NCI-H2196 treated with DMSO at 0.1 percent for 48 hours (cell line): ENCODE results near the gene IER3.
A peak's percentile ranks its signal among the peaks of the same experiment; 100 is the strongest.

Experiments
- DNase-seq: peaks from one replicate; lab custom pipeline; 2025; ENCODE audit not compliant: unreplicated experiment; lab: John Stamatoyannopoulos, UW

IER3 gene

GRCh38 chr6:30749554-30750378 lies 5.4 kb upstream of the IER3 start:
- DNase-seq: no peak

GRCh38 chr6:30748851-30749540 lies 4.6 kb upstream of the IER3 start:
- no peak for DNase-seq

GRCh38 chr6:30747902-30748769 lies 3.8 kb upstream of the IER3 start:
- no peak for DNase-seq

- DNase-seq: no peak
These were observed 2.9 kb upstream of the IER3 start for GRCh38 chr6:30747300-30747687.

GRCh38 chr6:30743099-30744053 lies 971 bp downstream of the IER3 start:
- no peak for DNase-seq

GRCh38 chr6:30742316-30743098 lies 1.8 kb downstream of the IER3 start, which contains the start of gene FLOT1:
Gene FLOT1, minus strand, starts transcription at chr6:30742687. Its CDS starts 498 bp downstream, at chr6:30742189.
- peak; percentile 94 for DNase-seq

- DNase-seq: no peak
These were observed 2.5 kb downstream of the IER3 start for GRCh38 chr6:30741789-30742315.

- DNase-seq: no peak
These were observed 3.1 kb downstream of the IER3 start for GRCh38 chr6:30741063-30741779.

- DNase-seq: no peak
These were observed 3.8 kb downstream of the IER3 start for GRCh38 chr6:30740540-30740870.

GRCh38 chr6:30738532-30738931 lies 5.8 kb downstream of the IER3 start:
- DNase-seq: no peak

GRCh38 chr6:30735668-30736314 lies 8.6 kb downstream of the IER3 start:
- no peak for DNase-seq

- DNase-seq: no peak
These were observed 12.0 kb downstream of the IER3 start for GRCh38 chr6:30732237-30732943.

GRCh38 chr6:30730601-30731435 lies 13.5 kb downstream of the IER3 start:
- peak; percentile 91 for DNase-seq

- no peak for DNase-seq
These were observed 16.3 kb downstream of the IER3 start for GRCh38 chr6:30727920-30728553.

- DNase-seq: no peak
These were observed 17.6 kb downstream of the IER3 start for GRCh38 chr6:30726506-30727413.
